Skeletal muscle cell (primary cell): ENCODE results near the gene FREM2.

ENCODE experiments used
- DNase-seq: peaks from one replicate; pipeline ENCODE4 v3.0.0-alpha.2; 2010; ENCODE audit warnings: low read depth
- H3K4me3 ChIP-seq: 2 replicates; pipeline ENCODE4 v1.5.1; 2011; ENCODE audit warnings: low read depth, mild to moderate bottlenecking, control low read depth, low read length, moderate library complexity

Gene FREM2

DNA sequence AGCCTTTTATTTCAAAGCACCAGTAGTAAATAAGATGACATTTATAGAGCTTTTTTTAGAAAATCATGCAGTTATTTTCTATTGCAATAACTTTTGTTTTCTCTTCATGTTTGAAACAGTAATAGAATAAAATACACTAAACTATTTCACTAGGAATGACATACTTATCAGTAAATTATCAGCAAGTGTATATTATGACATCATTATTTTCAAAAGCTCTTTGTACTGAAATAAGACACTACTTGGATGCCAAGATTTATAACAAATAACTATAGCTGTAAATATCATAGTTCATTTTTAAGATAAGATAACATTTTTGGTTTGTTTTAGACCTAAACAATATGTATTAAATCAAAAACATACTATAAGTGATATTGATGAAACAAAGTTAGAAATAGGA is 246.9 kb downstream of the FREM2 start:
- no peak overlapping the region for H3K4me3 ChIP-seq
- DNase-seq, result no peak
